HG03457 (cell line): Measurements from ENCODE around the gene PTPRCAP.

Experiments used
- ATAC-seq: cut with Tn5 transposase; IDR thresholded peaks from one replicate; pipeline ENCODE4 v1.9.1; 2021; ENCODE audit warnings: moderate number of reproducible peaks; ENCODE audit not compliant: unreplicated experiment

PTPRCAP gene

GRCh38 chr11:67441731-67442351 lies 4.4 kb upstream of the PTPRCAP start:
- no peak for ATAC-seq

DNA sequence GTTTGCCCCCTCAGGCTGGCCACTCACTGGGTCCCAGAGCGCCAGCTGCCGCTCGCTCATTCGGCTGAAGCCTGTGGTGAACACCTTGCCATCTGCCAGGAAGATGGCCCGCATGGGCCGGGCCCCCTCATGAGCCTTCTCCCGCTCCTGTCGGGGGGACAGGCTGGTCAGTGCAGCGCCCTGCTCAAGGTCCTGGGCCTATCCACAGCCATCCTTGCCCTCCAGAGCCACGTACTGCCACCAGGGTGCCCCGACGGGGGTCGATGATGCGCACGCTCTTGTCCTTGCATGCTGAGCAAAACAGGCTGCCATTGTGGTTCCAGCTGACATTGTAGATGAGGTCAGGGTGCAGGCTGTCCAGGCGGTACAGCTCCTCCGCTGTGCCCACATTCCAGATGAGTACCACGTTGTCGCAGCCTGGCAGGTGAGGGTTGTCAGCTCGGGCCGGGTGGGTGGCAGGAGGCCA lies 3.6 kb upstream of the PTPRCAP start:
- ATAC-seq: no peak

- ATAC-seq: no peak
Measured at GRCh38 chr11:67440229-67441097, 3.0 kb upstream of the PTPRCAP start.

- no peak for ATAC-seq
Measured at GRCh38 chr11:67439321-67440228, 2.1 kb upstream of the PTPRCAP start.

DNA sequence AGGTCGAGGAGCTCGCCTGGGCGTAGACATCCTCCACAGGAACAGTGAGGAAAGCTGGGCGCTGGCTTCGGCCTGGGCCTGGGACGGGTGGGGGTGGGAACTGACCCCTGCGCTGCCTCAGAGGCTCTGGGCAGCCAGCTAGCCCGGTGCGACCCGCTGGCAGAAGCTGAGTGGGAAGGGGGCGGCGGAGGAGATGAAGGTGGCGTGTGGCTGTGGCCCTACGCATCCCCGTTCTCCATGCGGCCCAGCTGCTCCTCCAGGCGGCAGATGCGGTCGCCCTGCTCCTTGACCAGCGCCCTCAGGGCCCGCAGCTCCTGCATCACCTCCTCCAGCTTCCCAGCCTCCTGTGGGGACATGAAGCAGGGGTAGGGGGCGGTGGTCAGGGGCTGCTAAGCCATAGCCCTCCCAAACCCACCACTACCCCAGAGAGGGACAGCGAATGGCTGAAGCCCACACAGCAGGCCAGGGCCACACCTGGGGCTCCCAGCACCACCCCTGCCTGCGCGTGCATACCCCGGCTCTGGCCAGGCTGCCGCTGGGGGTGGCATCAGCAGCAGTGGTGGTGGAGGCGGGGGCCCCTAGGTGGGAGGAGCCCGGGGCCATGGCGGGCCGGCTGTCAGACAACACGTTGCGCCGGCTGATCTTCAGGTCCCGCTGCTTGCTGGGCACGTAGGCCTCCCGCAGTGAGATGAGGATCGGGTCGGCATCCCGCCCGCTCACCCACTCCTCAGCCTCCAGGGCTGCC lies 848 bp upstream of the PTPRCAP start:
- ATAC-seq: no peak

- ATAC-seq: no peak
Measured at GRCh38 chr11:67437809-67438157, 301 bp upstream of the PTPRCAP start.

DNA sequence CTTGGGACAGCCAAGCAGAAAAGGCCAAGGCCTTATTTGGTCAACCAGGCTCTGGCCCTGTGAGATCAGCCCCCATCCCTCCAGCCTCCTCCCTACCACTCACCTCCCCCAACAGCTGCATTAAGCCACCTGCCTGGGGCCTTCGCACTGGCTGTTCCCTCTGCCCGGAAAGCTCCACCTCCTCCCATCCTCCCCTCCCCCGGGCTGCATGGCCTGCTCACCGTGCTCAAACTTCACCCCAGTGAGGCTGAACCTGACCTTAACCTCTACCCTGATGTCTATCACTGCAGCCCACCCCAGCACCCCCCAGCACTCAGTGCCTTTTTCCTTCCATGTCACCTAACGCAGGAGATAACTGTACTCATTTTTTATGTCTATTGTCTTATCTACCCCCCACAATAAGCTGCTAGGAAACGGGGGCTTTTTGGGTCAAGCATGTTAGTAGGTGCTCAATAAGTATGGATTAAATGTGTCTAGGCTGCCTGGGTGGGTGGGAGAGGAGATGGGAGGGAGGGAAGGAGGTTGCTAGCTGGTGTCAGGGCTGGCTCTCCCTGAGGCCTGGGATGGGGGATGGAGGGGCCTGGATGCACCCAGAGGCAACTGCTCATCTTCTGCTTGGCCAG lies 912 bp downstream of the PTPRCAP start:
- no peak for ATAC-seq

GRCh38 chr11:67435727-67436458 lies 1.6 kb downstream of the PTPRCAP start:
- ATAC-seq: no peak

- ATAC-seq: no peak
Measured at GRCh38 chr11:67435031-67435726, 2.3 kb downstream of the PTPRCAP start.

DNA sequence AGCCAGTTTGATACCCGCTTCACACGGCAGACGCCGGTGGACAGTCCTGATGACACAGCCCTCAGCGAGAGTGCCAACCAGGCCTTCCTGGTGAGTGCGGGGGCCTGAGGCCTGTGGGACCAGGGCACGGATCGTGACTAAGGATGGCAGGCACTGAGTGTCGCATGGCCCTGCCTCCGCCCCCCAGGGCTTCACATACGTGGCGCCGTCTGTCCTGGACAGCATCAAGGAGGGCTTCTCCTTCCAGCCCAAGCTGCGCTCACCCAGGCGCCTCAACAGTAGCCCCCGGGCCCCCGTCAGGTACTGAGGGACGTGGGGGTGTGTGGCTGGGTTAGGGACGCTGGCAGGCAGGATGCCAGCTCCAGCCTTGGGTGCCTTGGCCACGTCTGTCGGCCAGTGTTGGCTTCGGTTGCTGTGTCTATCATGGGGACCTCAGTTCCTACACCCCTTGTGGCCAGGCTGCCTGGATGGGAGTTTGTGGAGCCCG lies 3.0 kb downstream of the PTPRCAP start:
- no peak for ATAC-seq

DNA sequence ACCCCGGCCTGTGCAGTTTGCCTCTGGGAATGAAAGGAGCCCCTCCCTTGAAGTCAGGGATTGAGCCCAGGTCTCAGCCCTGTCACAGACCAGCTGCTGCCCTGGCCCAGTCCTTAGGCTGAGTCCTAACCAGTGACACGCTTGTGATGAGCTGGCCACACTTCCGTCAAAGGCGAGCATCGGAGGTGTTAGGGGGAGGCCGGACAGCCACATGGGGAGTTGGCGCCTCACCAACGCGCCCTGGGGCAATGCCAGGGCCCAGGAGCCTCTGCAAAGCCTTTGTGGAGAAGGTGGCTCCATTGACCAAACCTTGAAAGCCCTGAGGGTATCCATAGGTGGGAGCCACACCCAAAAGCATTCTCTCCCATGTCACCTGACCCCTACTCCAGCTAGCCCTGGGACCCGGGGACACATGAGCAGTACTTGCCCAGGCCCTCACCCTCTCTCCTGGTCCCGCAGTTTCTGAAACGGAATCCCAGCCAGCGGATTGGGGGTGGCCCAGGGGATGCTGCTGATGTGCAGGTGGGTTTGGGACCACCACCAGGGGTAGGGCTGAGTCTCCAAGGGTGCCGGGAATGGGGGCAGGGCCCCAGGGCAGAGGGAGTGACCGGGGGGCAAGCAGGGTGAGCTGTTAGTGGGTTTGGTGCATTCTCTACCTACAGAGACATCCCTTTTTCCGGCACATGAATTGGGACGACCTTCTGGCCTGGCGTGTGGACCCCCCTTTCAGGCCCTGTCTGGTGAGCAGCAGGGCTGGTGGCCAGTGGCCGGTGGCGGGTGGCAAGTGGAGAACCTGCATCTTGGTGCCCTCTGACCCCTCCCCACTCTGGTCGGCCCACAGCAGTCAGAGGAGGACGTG lies 3.7 kb downstream of the PTPRCAP start:
- no peak for ATAC-seq

- ATAC-seq: no peak
Measured at GRCh38 chr11:67432655-67433349, 4.7 kb downstream of the PTPRCAP start.

GRCh38 chr11:67431346-67432249 lies 5.9 kb downstream of the PTPRCAP start:
- no peak for ATAC-seq

DNA sequence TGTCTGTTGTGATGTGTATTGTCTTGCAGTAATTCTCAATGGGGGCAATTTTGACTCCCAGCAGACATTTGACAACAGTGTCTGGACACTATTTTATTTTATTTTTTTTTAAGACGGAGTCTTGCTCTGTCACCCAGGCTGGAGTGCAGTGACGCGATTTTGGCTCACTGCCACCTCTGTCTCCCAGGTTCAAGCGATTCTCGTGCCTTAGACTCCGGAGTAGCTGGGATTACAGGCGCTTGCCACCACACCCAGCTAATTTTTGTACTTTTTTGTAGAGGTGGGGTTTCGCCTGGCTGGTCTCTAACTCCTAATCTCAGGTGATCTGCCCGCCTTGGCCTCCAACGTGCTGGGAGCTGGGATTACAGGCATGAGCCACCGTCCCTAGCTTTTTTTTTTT lies 7.8 kb downstream of the PTPRCAP start:
- ATAC-seq: no peak

- ATAC-seq: no peak
Measured at GRCh38 chr11:67429038-67429668, 8.3 kb downstream of the PTPRCAP start.
